HL-60/S4 treated with phorbol 12-myristate 13-acetate at 8.2 ng/mL for 4 days and 3 days (cell line): ENCODE results near the gene ARHGEF33.
"Not testable (repeated sequence)": the region's sequence is repeated elsewhere in the genome, so short reads cannot be mapped to it uniquely, and the experiment has no call there.

Experiments
- in situ Hi-C: fragments of 300-500 bp; cut with MboI; formaldehyde crosslinking; loops from 2 replicates; pipeline ENCODE4 v1.15.0; 2022; ENCODE audit warnings: low sequenced_read_pairs

Gene ARHGEF33

DNA sequence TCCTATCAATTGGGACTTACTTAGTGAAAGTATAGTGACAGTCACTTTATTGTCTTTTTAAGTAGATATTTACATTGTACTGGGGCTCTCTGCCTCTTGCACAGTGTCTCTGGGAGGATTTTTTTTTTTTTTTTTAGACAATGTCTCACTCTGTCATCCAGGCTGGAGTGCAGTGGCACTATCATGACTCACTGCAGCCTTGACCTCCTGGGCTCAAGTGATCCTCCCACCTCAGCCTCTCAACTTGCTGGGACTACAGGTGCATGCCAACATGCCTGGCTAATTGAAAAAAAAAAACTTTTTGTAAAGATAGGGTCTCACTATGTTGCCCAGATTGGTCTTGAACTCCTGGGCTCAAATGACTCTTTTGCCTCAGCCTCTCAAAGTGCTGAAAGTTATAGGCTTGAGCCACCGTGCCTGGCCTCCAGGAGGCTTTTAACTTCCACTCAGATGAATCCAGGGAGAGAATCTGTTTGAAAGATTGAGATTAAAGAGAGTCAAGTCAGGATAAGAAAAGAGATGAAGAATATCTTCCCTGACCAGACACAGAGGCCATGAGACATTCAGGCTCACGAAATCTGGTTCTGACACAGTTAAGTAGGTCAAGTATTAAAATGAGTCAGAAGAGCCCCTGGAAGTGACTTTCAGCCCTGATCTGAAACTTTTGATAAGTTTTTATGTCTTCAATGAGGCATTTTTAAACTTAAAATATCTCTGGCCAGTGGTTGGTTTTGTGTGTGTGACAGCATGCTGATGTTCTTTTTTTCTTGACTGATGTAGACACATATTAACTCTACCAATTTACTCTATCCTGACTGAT lies 18.3 kb downstream of the ARHGEF33 start:
- in situ Hi-C loops, result no loop called here

DNA sequence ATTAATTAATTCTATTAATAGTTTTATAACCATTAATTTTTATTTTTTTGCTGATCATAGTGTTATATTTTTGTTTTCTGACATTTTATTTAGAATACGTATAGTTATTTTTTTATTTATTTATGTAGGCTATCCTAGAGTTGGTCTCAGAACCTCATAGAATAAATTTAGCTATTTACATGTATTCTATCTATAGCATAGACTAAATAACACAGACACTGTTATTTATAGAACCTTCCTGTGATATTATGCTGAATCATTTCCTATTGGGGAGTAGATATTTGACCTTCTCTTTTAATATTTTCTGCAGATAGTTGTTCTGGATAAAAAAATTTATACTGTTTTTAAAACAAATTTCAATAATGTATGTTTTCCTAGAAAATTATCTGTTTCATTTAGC lies 20.2 kb downstream of the ARHGEF33 start:
- in situ Hi-C loops, result no loop called here

DNA sequence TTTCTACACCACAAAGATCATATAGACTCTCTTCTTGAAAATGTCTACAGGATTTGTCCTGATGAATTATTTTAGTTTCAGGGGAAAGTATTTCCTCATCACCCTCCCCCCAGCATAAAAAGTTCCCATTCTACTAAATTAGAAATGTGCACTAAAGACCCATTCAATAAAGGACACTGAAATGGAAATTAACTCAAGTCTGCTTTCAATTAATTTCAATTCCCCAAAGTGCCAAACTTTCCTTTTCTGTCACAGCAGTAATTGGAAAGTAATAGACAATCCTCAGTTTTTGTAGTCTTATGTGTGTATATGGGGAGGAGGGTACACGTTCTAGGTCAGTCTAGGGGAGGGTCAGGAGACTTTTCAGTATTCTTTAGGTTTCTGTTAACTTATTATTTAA lies 21.5 kb downstream of the ARHGEF33 start:
- in situ Hi-C loops, result no loop called here

GRCh38 chr2:38912619-38913018 lies 22.9 kb downstream of the ARHGEF33 start:
- in situ Hi-C loops, result no loop called here

DNA sequence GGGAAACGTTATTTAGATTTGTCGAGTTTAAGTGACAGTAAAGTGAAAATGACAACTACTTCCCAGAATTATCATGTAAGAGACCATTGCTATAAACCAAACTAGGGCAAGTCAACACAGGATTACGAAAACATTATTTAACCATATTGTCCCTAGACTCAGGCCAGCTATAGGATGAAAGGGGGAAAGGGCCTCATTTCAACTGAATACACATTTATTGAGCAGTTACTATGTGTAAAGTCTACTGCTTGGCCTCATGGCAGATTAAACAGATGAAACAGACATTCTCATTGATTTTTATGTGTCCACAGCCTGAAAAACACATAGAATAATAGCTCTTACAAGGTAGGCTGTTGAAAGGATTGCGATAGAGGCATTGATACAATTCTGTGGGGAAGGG lies 32.7 kb downstream of the ARHGEF33 start:
- in situ Hi-C loops, result no loop called here

DNA sequence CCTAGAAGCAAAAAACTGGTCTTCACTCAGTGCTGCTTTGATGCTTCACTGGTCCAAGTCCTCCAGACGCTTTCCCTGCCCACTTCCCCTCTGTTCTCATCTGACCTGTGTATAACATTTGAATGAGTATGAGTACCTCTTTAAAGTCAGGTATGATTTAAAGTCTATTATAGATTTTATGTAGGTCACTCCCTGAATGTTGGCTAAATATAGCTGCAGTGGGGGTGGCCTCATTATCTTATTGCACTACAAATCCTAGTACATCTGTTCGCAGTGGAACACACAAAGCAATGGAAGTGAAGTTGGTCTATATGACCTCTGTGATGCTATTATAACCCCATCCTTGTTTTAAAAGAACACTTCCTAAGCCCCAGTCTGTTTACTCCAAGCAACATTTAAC lies 33.2 kb downstream of the ARHGEF33 start:
- in situ Hi-C loops, result no loop called here

GRCh38 chr2:38925982-38926381 lies 36.3 kb downstream of the ARHGEF33 start:
- in situ Hi-C loops, result no loop called here

GRCh38 chr2:38930600-38930999 lies 40.9 kb downstream of the ARHGEF33 start:
- in situ Hi-C loops, result no loop called here

DNA sequence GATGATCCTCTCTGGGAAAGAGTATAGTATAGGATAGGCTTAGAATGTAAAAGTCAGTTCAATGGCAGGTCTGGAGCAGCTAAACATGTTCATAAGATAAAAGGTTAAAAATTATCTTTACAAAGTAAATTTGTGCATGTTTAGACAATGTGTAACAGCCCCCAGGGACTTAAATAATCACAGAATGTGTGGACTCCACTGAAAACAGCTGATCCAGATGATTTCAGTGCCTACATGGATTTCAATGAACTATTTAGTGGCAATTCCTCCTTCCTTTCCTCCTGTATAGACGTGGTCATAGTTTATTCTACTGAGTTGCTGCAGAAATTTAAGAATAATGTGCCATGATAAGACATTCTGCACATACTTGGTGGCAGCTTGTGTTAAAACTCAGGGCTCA lies 42.9 kb downstream of the ARHGEF33 start:
- in situ Hi-C loops, result no loop called here

- in situ Hi-C loops, result no loop called here
Measured at GRCh38 chr2:38933653-38934052, 44.0 kb downstream of the ARHGEF33 start.

DNA sequence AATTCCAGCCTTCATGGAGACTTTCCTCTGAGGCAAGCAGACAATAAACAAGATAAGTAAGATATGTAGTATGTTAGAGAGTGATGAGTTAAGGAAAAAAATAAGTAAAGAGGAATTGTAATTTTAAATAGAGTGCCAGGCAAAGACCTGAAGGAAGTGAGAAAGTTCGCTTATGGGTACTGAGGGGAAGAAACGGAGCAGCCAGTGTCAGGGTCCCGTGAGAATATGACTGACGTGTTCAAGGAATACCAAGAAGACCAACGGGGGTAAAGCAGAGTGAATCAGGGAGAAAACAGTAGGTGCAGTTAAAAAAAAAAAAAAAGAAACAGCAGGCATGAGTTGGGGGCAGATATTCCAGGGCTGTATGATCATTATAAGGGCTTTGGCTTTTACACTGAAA lies 45.1 kb downstream of the ARHGEF33 start:
- in situ Hi-C loops, result no loop called here

DNA sequence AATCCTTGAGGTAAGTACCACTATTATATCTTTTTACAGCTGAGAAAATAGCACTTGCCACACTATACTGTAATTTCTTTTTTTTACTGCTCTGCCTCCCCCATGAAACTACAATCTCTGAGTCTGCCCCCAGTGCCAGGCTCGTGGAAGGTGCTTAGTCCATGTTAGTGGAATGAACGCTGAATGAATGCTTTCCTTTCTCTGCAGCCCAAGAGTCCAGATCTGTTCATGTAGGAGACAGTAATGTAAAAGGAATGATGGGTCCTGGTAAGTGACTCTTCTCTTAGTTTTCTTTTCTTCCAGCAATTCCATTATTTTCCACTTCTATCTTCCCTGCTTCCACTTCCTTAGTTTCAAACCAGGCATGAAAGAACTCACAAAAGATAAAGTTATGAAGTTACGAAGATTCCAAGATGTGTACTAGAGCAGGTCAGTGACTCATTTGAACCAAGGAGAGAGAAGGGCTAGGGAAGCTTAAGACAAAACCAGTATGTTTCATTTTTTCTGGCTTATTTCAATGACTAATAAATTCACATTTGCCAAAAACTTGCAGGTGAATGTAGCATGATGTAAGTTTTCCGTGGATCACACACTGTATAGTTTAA lies 46.0 kb downstream of the ARHGEF33 start:
- in situ Hi-C loops, result no loop called here

- in situ Hi-C loops, result not testable (repeated sequence)
Measured at GRCh38 chr2:38936516-38936915, 46.8 kb downstream of the ARHGEF33 start.

DNA sequence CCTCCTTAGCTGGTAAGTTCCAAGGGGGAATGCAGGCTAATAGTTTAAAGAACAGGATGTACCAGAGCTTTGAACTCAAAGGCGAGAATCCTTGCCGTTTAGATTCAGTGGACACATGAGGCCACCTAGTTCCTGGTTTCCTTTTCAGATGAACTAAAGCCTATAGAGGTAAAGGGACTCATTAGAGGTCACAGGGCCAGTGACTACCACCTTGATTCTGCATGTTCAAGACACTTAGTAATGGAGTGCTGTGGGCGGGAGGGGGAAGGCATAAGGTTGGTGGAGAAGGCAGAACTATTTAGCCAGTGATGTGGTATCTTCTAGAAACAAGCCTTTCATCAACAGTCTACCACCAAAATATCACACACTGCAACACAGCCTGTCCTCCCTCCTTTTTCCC lies 47.9 kb downstream of the ARHGEF33 start:
- in situ Hi-C loops, result no loop called here

- in situ Hi-C loops, result no loop called here
Measured at GRCh38 chr2:38940746-38941145, 51.1 kb downstream of the ARHGEF33 start.

GRCh38 chr2:38943784-38944183 lies 54.1 kb downstream of the ARHGEF33 start:
- in situ Hi-C loops, result no loop called here

DNA sequence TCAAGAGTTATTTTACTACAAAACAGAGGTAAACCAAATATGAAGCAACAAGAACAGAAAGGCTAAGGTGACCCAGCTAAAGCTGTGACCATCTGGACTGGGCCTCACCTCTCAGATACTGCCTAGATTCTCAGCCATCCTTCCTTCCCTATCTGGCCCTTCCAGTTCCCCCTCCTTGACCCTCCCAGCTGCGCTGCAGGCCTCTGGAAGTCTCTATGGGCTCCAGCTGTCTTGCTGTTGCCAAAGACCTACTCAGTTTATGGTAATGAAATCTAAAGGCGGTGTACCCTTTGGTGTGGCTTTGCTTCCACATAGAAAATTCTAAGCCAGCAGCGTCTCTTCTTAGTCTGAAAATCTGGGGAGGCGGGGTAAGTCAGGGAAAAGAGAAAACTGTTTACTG lies 55.7 kb downstream of the ARHGEF33 start:
- in situ Hi-C loops, result no loop called here

DNA sequence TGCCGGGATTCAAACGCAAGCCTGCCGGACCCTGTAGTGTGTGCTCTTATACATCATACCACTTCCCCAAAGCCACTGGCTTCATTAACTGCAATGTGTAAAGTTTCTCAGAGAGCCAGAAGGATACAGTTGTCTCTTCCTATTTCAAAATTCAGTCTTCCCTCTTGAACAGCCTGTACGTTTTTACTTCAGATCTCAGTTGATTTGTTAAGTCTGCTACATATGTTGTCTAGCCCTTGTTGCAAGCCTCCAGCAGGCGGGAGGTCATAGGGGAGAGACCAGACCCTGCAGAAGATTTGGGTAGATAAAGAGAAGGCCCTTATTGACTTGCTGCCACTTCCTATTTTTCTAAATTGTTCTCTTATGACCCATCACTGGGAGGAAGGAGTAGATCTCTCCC lies 56.2 kb downstream of the ARHGEF33 start:
- in situ Hi-C loops, result no loop called here

DNA sequence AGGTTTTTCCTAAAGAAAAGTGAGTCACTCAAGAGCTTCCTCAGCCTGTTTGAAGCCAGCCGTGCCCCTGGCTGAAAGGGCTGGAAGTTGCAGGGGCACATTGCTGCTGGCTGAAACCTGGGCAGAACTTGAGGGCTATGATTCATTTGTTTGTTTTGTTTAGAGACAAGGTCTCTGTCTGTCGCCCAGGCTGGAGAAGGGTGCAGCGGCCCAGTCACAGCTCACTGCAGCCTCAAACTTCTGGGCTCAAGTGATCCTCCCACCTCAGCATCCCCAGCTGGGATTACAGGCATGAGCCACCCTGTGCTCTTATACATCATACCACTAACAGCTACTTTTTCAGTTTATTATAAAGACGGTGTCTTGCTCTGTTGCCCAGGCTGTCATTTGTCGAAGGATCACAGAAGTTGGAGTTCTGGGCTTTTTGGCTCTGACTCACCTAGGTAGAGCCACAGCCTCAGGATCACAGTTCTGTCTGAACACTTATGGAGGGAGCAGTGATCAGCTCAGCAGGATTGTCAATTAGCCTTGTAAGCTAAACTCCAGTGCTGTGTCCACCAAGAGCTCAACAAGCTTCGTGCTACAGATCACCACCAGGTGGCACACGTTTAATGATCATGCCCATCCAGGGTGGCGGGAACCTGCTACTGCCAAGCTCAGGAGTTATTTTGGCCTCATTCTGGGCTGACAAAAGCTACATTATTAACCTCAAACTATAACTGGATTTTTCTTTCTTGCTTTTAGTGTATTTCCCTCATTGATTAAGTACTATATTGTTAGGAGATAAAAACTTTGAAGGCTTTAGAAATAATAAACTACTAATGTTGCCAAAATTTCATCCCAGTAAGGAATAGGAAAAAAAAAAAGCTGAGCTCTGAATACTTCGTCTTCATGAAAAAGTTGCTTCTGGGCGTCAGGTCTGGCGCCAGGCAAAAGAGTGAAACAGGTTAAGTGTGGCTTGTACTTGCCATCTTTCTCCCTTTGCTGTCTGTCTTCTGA lies 57.9 kb downstream of the ARHGEF33 start:
- in situ Hi-C loops, result no loop called here

GRCh38 chr2:38948387-38948882 lies 58.8 kb downstream of the ARHGEF33 start:
- in situ Hi-C loops, result no loop called here

GRCh38 chr2:38948995-38949394 lies 59.3 kb downstream of the ARHGEF33 start:
- in situ Hi-C loops, result no loop called here
